ENCODE measurements around the gene UNC5A.

The UNC5A gene

DNA sequence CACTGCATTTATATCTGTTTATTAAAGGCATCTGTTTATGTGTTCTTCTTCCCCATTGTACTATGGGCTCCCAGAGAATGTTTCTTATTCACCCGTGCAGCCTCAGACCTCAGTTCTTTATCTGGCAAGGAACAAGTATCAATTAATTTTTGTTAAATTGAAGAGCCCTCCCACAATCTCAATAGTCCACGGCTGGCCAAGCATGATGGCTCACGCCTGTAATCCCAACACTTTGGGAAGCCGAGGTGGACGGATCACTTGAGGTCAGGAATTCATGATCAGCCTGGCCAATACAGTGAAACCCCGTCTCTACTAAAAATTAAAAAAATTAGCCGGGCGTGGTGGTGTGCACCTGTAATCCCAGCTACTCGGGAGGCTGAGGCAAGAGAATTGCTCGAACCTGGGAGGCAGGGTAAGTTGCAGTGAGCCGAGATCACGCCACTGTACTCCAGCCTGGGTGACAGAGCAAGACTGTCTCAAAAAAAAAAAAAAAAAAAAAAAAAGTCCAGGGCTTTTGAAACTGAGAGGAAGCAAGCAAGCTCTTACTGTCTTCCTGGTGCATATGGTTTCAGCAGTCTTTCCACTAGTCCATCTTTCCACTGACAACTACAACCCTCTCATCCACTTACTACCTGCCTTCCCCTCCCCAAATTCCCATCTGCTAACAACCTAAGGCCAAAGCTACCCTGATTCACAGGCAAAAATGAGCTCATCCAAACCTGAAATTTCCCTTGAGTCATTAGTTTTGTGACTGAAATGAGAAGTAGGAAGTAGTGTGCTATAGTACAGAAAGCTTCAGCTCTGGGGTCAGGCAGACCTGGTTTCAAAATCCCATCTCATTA is 91.1 kb downstream of the UNC5A start:
- DNase-seq: no peak

DNA sequence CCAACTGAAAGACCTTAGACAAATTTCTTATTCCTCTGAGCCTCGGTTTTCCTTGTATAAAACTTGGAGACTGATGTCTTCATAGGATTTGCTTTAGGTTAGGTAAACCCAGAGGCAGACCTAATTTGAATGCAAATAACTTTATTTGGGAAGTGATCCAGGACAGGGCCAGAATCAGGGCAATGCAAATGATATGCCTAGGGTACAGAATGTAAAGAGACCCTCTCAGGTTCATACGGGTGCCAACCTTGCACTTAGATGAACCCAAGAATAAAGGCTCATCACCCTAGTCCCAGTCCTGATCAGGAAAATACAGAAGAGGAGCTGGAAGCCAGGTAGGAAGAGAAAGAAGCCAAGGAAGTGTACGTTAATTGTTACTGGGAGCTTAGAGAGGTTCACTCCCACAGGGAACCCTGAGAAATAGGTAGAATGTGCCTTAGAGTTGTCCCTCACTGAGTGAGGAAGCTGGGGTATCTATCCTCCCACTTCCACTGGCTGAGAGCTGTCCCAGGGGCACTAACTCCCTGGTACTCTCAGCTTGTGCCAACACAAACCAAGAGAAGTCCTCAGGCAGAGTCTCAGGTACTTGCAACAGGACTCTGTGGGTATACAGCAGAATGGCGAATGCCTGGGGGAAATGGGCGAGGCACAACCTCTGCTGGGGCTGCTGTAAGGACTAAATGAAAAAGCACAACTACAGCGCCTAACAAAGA is 91.9 kb downstream of the UNC5A start:
- no peak for DNase-seq

DNA sequence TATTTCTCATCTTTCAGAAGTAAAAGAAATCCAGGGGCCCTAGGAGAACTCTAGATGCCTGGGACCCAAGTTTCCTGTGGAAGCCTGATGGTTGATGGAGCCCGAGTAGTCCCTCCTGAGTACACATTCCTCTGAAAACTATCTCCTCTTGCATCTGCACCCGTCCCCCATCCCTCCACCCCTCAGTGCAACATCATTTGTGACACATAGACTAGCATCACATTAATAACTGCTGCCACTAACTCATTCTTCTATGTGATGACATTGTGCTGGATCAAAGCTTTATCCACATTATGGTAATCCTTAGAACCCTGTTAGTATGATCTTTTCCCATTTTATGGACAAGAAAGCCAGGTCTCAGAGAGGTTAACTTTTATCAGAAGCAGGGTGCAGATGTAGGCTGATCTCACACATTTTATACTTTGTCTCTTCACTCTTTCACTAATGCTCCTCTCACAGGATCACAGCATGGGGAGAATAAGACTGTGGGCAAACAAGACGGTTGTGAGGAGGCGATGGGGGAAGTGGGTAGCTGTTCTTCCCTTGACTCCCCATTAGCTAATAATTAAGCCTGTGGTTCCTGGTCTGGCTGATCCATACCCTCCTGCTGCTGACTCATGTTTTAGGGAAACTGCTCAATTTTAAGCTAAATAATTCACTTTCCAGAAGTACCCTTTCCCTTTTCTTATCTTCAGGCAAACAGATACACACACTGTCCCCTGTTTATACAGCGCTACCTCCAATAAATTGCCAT is 92.7 kb downstream of the UNC5A start:
- no peak for DNase-seq

DNA sequence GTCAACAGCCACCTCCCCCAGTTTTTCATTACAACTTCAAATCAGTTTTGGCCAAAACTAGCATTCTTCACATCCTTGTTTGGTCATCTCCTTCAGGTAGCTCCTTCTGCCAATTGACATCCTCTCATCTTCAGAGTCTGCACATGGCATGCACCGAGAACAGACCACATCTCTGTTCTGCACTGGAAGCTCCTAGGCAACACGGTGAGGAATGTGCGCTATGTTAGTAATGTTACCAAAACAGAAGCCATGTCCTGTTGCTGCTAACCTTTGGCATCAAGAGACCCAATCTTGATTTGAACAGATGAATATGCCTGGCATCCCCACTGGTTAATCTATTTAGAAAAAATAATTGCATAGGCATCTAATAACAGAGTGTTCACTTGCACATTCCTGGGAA is 93.9 kb downstream of the UNC5A start:
- no peak for DNase-seq

DNA sequence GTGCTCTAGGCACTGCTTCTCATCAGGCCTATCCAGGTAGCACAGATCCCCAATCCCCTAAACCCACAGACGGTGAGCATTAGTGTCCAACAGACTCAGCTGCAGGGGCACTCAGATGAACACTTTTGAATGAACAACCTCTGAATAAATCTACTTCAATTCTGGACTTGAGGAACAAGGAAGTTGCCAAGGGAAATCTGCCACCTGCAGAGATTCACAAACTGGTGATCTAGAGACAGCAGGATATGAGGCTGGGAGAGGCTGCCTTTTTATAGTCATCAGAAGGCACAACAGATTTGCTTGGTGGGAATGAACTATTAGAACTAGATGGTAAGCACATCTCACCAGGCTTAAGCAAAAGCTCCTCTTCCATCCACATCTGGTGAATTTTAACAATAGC is 95.8 kb downstream of the UNC5A start:
- no peak for DNase-seq

DNA sequence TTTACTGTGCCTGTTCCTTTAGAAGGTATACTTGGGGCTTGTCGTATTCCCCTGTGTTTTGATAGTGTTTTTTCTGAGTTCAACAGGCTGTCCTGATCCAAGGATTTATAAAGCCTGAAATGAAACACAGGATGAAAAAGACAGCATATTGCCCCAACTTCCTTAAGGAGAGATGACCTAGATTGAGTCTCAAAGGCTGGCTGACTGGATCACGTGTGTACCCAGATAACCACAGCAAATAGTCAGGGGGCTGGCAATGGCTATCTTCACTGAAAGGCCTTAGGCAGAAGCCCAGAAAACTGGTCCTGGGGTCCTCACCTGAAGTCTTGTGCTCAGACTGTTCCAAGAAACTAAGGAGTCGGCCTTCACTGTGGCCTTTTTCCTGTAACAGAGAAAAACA is 96.4 kb downstream of the UNC5A start:
- DNase-seq: no peak

DNA sequence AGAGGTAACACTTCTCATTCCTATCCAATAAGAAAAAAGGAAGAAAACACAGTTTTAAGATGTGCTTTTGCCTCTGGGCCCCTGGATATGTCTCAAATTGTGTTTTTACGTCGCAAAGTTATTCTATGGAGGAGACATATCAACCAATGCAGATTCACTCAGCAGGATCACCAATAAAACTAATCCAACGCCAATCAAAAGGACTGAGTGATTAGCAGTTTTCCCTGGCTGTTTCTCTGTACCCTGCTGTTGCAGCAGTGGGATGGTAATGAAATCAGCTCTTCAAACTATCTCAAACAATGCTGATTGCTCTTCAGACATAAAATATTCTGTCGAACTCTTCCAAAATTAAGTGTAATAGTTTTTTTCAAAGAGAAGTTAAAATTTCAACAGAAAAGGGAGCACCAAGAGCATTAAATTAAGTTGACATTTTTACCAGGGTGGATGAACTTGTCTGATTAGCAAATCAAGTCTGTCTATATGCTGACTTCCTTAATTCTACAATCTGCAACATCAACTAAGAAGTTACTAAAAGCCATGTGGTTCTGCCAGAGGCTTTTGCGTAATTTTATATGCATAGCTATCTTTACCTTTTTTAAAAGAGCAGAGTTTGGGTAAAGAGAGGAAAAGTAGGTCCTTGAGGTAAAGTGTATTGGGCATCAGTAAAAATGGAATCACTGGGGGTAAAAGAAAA is 98.5 kb downstream of the UNC5A start:
- DNase-seq: no peak

DNA sequence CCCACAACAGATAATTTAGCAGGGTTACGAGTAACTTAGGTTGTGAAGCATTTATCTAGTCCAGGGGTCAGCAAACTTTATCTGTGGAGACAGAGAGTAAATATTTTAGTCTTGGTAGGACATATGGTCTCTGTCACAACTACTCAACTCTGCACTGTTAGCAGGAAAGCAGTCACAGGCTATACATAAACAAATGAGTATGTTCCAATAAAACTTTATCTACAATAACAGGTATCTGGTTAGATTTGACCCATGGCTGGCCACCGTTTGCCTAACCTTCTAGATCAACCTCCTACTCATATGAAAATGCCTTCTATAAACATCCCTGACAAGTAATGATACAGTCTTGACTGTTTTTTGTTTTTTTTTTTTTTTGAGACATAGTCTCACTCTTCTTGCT is 101.8 kb downstream of the UNC5A start:
- no peak for DNase-seq

DNA sequence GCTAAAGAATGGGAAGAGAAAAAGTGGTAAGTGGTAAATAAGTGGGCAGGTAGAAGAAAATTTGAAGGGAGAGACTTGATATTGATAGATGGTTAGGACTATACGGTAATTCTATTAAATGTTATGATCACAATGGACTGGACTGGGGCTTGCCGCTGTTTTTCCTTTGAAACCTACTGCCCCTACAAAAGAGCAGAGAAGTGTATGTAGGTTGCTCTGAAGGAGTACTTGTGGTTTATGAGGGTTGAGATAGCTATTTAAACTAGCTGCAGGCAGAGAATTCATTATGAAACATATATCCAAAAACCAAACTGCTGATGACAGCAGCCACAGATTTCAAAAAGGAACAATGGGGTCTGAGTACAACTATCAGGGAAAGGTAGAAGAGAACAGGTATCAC is 105.5 kb downstream of the UNC5A start:
- no peak for DNase-seq

DNA sequence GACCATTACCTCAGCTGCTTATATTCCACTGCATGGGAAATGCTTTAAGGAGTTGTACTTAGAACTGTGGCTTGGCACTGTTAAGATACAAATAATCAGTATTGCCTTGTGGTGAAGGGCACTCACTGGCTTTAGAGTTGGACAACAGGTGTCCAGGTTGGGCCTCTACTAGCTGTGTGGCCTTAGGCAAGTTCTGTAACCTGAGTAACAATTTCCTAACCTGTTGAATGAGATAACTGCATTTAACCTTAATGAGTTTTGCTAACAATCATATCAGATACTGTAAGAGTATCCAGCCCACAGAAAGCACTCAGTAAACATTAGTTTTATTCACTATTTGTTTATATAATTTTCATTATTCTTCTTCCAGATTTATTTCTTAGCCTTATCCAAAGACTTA is 106.0 kb downstream of the UNC5A start:
- no peak for DNase-seq

DNA sequence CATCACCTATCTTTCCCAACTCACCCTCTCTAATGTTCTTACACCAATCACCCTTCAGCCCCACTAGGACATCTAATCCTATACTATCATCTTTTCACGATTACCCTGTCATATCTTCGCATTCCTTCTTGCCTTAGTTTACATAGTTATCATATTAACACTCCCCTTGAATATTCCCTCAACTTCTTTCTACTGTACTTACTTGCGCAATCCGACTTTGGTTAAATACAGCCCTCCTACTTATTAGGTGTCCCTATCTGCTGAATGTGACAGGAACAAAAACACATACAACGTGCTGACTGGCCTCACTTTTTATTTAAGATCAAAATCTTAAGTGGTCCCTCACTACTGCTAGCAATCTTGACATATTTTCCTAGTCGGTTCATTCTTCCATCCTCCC is 108.3 kb downstream of the UNC5A start:
- no peak for DNase-seq

DNA sequence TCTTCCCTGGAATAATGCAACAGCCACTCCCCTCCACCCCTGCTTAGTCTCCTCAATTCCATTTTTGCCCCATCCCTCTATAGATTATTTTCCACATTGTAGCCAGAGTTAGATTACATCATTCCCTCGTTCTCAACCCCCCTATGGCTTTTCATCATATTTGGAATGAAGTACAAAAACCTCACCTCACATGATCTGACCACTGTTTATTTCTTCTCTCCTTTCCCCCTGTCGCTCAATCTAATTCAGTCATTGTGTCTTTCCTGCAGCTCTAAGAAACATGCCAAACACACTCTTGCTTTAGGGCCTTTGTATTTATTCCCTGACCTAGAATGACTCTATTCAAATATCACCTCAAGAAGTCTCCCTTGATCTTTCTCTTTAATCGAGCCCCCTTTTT is 111.4 kb downstream of the UNC5A start:
- no peak for DNase-seq

DNA sequence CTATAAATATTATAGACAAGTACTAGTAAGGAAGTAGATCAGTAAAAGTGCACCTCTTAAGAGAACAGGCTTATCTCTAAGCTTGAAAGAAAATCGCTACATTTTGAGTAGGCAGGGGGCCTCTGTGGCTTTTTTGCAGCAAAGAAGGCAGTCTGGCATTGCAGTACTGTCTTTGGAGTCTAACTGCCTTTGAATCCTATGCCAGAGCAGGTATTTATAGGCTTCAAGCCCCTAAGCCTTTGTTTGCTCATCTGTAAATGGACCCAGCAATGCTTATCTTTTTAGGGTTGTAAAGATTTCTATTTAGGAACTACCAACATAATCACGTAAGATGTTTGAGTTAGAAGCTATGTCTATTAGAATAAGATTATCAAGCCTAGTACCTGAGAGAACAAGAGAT is 112.5 kb downstream of the UNC5A start:
- DNase-seq: no peak

DNA sequence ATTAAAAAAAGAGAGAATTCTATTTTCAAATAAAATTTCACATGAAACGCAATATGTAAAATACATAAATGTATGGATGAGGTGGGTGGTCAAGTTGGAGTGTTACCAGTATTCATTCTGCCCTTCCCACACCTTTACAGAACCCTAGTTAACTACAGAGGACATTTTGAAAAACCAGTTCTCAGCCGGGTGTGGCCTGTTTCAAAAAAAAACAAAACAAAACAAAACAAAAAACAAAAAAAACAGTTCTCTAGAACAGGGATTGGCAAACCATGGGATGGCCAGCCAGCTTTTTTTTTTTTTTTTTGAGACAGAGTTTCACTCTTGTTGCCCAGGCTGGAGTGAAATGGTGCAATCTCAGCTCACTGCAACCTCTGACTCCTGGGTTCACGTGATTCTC is 117.2 kb downstream of the UNC5A start:
- DNase-seq: no peak

DNA sequence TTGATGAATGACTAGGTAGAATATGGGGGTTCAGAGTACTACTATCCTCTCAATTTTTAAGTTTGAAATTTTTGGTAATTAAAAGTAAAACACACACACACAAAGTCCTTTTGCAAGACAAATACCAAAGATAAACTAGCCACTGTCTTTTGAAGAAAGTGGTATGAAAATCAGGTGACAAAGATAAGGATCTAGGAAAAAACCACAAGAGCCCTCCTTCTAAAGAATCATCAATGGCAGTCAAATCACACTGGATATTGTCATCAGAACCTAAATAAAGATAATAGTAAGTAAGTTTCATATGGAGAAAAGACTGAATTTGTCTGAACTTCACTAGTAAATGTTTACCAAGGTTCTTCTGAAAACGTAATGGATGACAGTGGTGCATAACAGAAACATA is 119.3 kb downstream of the UNC5A start:
- DNase-seq: no peak
